ENCODE data around the gene UBAC1. TPM values are rescaled to one million over a fixed set of nuclear protein-coding genes. Genes with fewer than 3 reads are reported as not detected.
A peak's percentile ranks its signal among the peaks of the same experiment; 100 is the strongest.
"Not testable (repeated sequence)": the region's sequence is repeated elsewhere in the genome, so short reads cannot be mapped to it uniquely, and the experiment has no call there.

UBAC1 gene
- polyA plus RNA-seq, 1 donor (not counting 4 experiments of a cell fraction or from before 2014, with no cell fraction given), result 50.7 TPM

GRCh38 chr9:135951889-135952663 is 9.1 kb downstream of the UBAC1 start:
- Histone ChIP-seq H3K79me2 (ENCODE audit: control insufficient read depth, insufficient read depth, low read length) (peaks cover 16% of the 10 kb centered on the region), H3K4me1 (ENCODE audit: control insufficient read depth, extremely low read depth, insufficient read depth, low read length) (peaks cover 43% of the 10 kb centered on the region), H3K27ac (ENCODE audit: control insufficient read depth, insufficient read depth, low read length) (peak overlapping the region; percentile 95), H3K27me3 (ENCODE audit: control insufficient read depth, extremely low read depth, insufficient read depth, low read length) (no peaks in the 10 kb centered on the region), H3K36me3 (ENCODE audit: control insufficient read depth in 2 of 2, extremely low read depth in 1 of 2, insufficient read depth in 2 of 2, low read length in 2 of 2) (peaks cover 7 to 28% of the 10 kb centered on the region in 2 experiments), H3K9ac (ENCODE audit: control insufficient read depth, extremely low read depth, insufficient read depth, low read length) (peak overlapping the region; percentile 73), H4K20me1 (ENCODE audit: control insufficient read depth, extremely low read depth, insufficient read depth, low read length) (peaks cover under 1% of the 10 kb centered on the region), H3K4me2 (ENCODE audit: control insufficient read depth, extremely low read depth, insufficient read depth, low read depth, low read length) (peak overlapping the region; percentile 70), H3K4me3 (ENCODE audit: control insufficient read depth in 2 of 3, extremely low read depth in 1 of 3, insufficient read depth in 2 of 3, low read depth in 1 of 3, low read length in 3 of 3) (peak overlapping the region in 2 of 3 experiments; percentile 19 to 44), H2AFZ (ENCODE audit: control insufficient read depth, low read length) (peak overlapping the region; percentile 51), H3K9me1 (ENCODE audit: control insufficient read depth, extremely low read depth, insufficient read depth, low read length) (no peaks in the 10 kb centered on the region), H3K9me3 (ENCODE audit: control insufficient read depth, low read depth, low read length) (no peaks in the 10 kb centered on the region)
- dilution Hi-C loops (cut with MboI; ENCODE audit: extremely low pct_ligation_motif_present, low sequenced_read_pairs), result no loop called here
- FAIRE-seq (peak; percentile 71), DNase-seq (ENCODE audit: low read depth, low spot score) (peak; percentile 40)
- TF ChIP-seq EZH2 (IDR thresholded peaks at IDR 0.05; ENCODE audit: low read length), result no peak
- TF ChIP-seq, protein P1, sequence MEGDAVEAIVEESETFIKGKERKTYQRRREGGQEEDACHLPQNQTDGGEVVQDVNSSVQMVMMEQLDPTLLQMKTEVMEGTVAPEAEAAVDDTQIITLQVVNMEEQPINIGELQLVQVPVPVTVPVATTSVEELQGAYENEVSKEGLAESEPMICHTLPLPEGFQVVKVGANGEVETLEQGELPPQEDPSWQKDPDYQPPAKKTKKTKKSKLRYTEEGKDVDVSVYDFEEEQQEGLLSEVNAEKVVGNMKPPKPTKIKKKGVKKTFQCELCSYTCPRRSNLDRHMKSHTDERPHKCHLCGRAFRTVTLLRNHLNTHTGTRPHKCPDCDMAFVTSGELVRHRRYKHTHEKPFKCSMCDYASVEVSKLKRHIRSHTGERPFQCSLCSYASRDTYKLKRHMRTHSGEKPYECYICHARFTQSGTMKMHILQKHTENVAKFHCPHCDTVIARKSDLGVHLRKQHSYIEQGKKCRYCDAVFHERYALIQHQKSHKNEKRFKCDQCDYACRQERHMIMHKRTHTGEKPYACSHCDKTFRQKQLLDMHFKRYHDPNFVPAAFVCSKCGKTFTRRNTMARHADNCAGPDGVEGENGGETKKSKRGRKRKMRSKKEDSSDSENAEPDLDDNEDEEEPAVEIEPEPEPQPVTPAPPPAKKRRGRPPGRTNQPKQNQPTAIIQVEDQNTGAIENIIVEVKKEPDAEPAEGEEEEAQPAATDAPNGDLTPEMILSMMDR (optimal IDR thresholded peaks at IDR 0.05 in 1 of 3, IDR thresholded peaks at IDR 0.05 in 1 of 3, conservative IDR thresholded peaks at IDR 0.05 in 1 of 3; ENCODE audit: extremely low read depth in 1 of 3, insufficient read depth in 2 of 3, low read length in 3 of 3), result no peak

DNA sequence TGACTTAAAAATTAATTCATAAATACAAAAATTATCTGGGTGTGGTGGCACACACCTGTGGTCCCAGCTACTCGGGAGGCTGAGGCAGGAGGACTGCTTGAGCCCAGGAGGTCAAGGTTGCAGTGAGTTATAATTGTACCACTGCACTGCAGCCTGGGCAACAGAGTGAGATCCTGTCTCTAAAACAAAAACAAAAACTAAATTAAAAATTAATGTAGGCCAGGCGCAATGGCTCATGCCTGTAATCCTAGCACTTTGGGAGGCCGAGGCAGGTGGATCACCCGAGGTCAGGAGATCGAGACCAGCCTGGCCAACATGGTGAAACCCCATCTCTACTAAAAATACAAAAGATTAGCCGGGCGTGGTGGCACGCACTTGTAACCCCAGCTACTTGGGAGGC is 9.9 kb downstream of the UBAC1 start:
- DNase-seq (ENCODE audit: low read depth, low spot score); FAIRE-seq; H3K79me2 ChIP-seq (ENCODE audit: control insufficient read depth, insufficient read depth, low read length); H3K27me3 ChIP-seq (ENCODE audit: control insufficient read depth, extremely low read depth, insufficient read depth, low read length); dilution Hi-C loops (cut with MboI; ENCODE audit: extremely low pct_ligation_motif_present, low sequenced_read_pairs); H3K9me1 ChIP-seq (ENCODE audit: control insufficient read depth, extremely low read depth, insufficient read depth, low read length); H2AFZ ChIP-seq (ENCODE audit: control insufficient read depth, low read length); H3K4me3 ChIP-seq (ENCODE audit: control insufficient read depth in 2 of 3, extremely low read depth in 1 of 3, insufficient read depth in 2 of 3, low read depth in 1 of 3, low read length in 3 of 3); H3K9me3 ChIP-seq (ENCODE audit: control insufficient read depth, low read depth, low read length); H4K20me1 ChIP-seq (ENCODE audit: control insufficient read depth, extremely low read depth, insufficient read depth, low read length): not testable (repeated sequence)
- Histone ChIP-seq H3K36me3 (ENCODE audit: control insufficient read depth in 2 of 2, extremely low read depth in 1 of 2, insufficient read depth in 2 of 2, low read length in 2 of 2) (peaks cover 12 to 34% of the 10 kb centered on the region in 2 experiments), H3K4me1 (ENCODE audit: control insufficient read depth, extremely low read depth, insufficient read depth, low read length) (peaks cover 43% of the 10 kb centered on the region), H3K4me2 (ENCODE audit: control insufficient read depth, extremely low read depth, insufficient read depth, low read depth, low read length) (peak overlapping the region; percentile 70), H3K27ac (ENCODE audit: control insufficient read depth, insufficient read depth, low read length) (peak overlapping the region; percentile 95), H3K9ac (ENCODE audit: control insufficient read depth, extremely low read depth, insufficient read depth, low read length) (peak overlapping the region; percentile 73)

GRCh38 chr9:135950841-135951240 is 10.3 kb downstream of the UBAC1 start:
- Histone ChIP-seq H3K4me2 (ENCODE audit: control insufficient read depth, extremely low read depth, insufficient read depth, low read depth, low read length) (peak overlapping the region; percentile 48), H3K9ac (ENCODE audit: control insufficient read depth, extremely low read depth, insufficient read depth, low read length) (peak overlapping the region; percentile 73), H3K27ac (ENCODE audit: control insufficient read depth, insufficient read depth, low read length) (peak overlapping the region; percentile 95), H3K36me3 (ENCODE audit: control insufficient read depth in 2 of 2, extremely low read depth in 1 of 2, insufficient read depth in 2 of 2, low read length in 2 of 2) (peaks cover 14 to 34% of the 10 kb centered on the region in 2 experiments), H3K4me1 (ENCODE audit: control insufficient read depth, extremely low read depth, insufficient read depth, low read length) (peaks cover 43% of the 10 kb centered on the region)
- FAIRE-seq; H3K9me3 ChIP-seq (ENCODE audit: control insufficient read depth, low read depth, low read length); H4K20me1 ChIP-seq (ENCODE audit: control insufficient read depth, extremely low read depth, insufficient read depth, low read length); H2AFZ ChIP-seq (ENCODE audit: control insufficient read depth, low read length); H3K4me3 ChIP-seq (ENCODE audit: control insufficient read depth in 2 of 3, extremely low read depth in 1 of 3, insufficient read depth in 2 of 3, low read depth in 1 of 3, low read length in 3 of 3); H3K9me1 ChIP-seq (ENCODE audit: control insufficient read depth, extremely low read depth, insufficient read depth, low read length); H3K79me2 ChIP-seq (ENCODE audit: control insufficient read depth, insufficient read depth, low read length); H3K27me3 ChIP-seq (ENCODE audit: control insufficient read depth, extremely low read depth, insufficient read depth, low read length); dilution Hi-C loops (cut with MboI; ENCODE audit: extremely low pct_ligation_motif_present, low sequenced_read_pairs); DNase-seq (ENCODE audit: low read depth, low spot score): not testable (repeated sequence)
